CD4-positive, alpha-beta T cell treated with Interleukin-15 for 4 hours (primary cell): Measurements from ENCODE around the gene CSNK1G3.

Source experiments
- DNase-seq: peaks from one replicate; pipeline ENCODE4 v3.0.0-alpha.2; 2020; ENCODE audit warnings: low spot score

CSNK1G3 gene

GRCh38 chr5:123647066-123647465 is 135.1 kb downstream of the CSNK1G3 start:
- no peak for DNase-seq

GRCh38 chr5:123651234-123651633 is 139.3 kb downstream of the CSNK1G3 start:
- no peak for DNase-seq

GRCh38 chr5:123659011-123659410 is 147.0 kb downstream of the CSNK1G3 start:
- DNase-seq, result no peak

- DNase-seq, result no peak
These were observed 147.5 kb downstream of the CSNK1G3 start for GRCh38 chr5:123659495-123659894.

- no peak for DNase-seq
These were observed 153.0 kb downstream of the CSNK1G3 start for GRCh38 chr5:123664961-123665360.

GRCh38 chr5:123665822-123666371 is 153.9 kb downstream of the CSNK1G3 start:
- DNase-seq, result no peak
